ENCODE measurements around the gene SMAD3. TPM values are rescaled to one million over a fixed set of nuclear protein-coding genes. Genes with fewer than 3 reads are reported as not detected.
A peak's percentile ranks its signal among the peaks of the same experiment; 100 is the strongest.

The SMAD3 gene
- total and polyA plus RNA-seq, 4 donors, result 10.9 to 41.6 (median 23.4) TPM

GRCh38 chr15:67087507-67088172 lies 22.2 kb downstream of the SMAD3 start:
- no peak overlapping the region for H3K9ac ChIP-seq (ENCODE audit: insufficient read depth in 1 of 2, low read length in 2 of 2)
- no peak for ATAC-seq (ENCODE audit: insufficient read depth, low FRiP score)
- no peak for DNase-seq
- no peak overlapping the region for H3K27ac ChIP-seq (ENCODE audit: low read depth in 1 of 2, low read length in 1 of 2)
- no peaks in the 10 kb centered on the region for H3K9me3 ChIP-seq (ENCODE audit: control insufficient read depth in 4 of 4, insufficient read depth in 3 of 4, low read length in 3 of 4)
- no peak overlapping the region for H3K4me3 ChIP-seq
- peaks cover 30 to 64% (median 46%) of the 10 kb centered on the region in 5 donors for H3K4me1 ChIP-seq (ENCODE audit: control insufficient read depth in 5 of 5, insufficient read depth in 5 of 5, low read length in 5 of 5)
- TF ChIP-seq CTCF (IDR thresholded peaks at IDR 0.05; ENCODE audit: control extremely low read depth, extremely low read depth), result no peak
- H3K27me3 ChIP-seq (ENCODE audit: control insufficient read depth in 3 of 3, insufficient read depth in 3 of 3, low read length in 2 of 3), result no peaks in the 10 kb centered on the region
- peaks cover 0 to 4% (median 0%) of the 10 kb centered on the region in 4 donors for H3K36me3 ChIP-seq (ENCODE audit: control insufficient read depth in 4 of 4, insufficient read depth in 4 of 4, low read length in 4 of 4)
- 71 to 73% methylated on average over 6 of the region's 6 CpGs for WGBS, 2 donors

- Histone ChIP-seq H3K9ac (ENCODE audit: insufficient read depth in 1 of 2, low read length in 2 of 2) (no peak overlapping the region), H3K36me3 (ENCODE audit: control insufficient read depth in 4 of 4, insufficient read depth in 4 of 4, low read length in 4 of 4) (no peaks in the 10 kb centered on the region), H3K27me3 (ENCODE audit: control insufficient read depth in 3 of 3, insufficient read depth in 3 of 3, low read length in 2 of 3) (no peaks in the 10 kb centered on the region), H3K4me3 (no peak overlapping the region), H3K4me1 (ENCODE audit: control insufficient read depth in 5 of 5, insufficient read depth in 5 of 5, low read length in 5 of 5) (peaks cover 32 to 64% (median 42%) of the 10 kb centered on the region in 5 donors), H3K9me3 (ENCODE audit: control insufficient read depth in 4 of 4, insufficient read depth in 3 of 4, low read length in 3 of 4) (no peaks in the 10 kb centered on the region), H3K27ac (ENCODE audit: low read depth in 1 of 2, low read length in 1 of 2) (no peak overlapping the region)
- no peak for DNase-seq
- ATAC-seq (ENCODE audit: insufficient read depth, low FRiP score), result no peak
- 63 to 74% methylated on average over 15 of the region's 15 CpGs for WGBS, 2 donors
- no peak for TF ChIP-seq CTCF (IDR thresholded peaks at IDR 0.05; ENCODE audit: control extremely low read depth, extremely low read depth)
Measured at GRCh38 chr15:67089217-67090193, 24.1 kb downstream of the SMAD3 start.

DNA sequence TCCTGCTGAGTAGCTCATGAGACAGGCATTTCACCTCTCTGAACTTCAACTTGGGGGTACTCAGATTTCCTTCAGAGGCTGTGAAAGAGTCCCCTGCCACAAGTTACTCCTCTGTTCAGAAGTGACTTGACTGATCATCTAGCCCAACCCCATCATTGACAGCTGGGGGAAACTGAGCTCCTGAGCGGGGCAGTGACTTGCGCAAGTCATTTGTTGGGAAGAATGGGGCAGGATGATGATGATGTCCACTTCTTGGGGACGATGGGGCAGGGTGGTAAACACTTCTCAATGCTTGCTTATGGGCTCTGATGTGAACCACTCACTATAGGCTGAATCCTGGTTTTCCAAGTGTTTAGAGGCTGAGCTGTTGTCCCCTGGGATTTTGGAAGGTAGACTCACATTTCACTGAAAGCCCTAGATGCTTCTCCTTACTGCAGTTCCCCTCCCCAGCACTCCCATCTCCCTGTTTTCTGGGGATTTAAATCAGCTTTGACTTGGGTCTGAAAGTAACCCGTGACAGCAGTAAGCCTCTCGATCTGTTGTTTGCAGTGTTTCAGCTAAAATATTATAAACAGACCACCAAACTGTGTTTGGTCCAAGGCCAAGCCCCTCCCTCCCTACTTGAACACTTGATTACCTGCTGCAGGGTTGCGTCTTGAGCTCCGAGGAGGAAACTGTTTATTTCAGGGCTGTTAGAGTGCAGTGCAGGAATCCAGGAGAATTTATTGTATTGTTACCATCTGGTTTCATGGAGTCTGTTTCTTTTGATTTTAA lies 25.1 kb downstream of the SMAD3 start:
- Histone ChIP-seq H3K9ac (ENCODE audit: insufficient read depth in 1 of 2, low read length in 2 of 2) (no peak overlapping the region), H3K4me1 (ENCODE audit: control insufficient read depth in 5 of 5, insufficient read depth in 5 of 5, low read length in 5 of 5) (peaks cover 30 to 62% (median 40%) of the 10 kb centered on the region in 5 donors), H3K27ac (ENCODE audit: low read depth in 1 of 2, low read length in 1 of 2) (peak overlapping the region in 1 of 2 donors; percentile 27)

More for the DNA sequence above, 25.1 kb downstream of the SMAD3 start:
- no peak overlapping the region for H3K4me3 ChIP-seq
- WGBS, 2 donors, result 53 to 56% methylated on average over 7 of the region's 7 CpGs
- H3K27me3 ChIP-seq (ENCODE audit: control insufficient read depth in 3 of 3, insufficient read depth in 3 of 3, low read length in 2 of 3), result no peaks in the 10 kb centered on the region
- H3K36me3 ChIP-seq (ENCODE audit: control insufficient read depth in 4 of 4, insufficient read depth in 4 of 4, low read length in 4 of 4), result peaks cover 0 to 3% (median 0%) of the 10 kb centered on the region in 4 donors
- DNase-seq (peak in 1 of 3 donors; percentile 58), ATAC-seq (ENCODE audit: insufficient read depth, low FRiP score) (no peak)
- no peaks in the 10 kb centered on the region for H3K9me3 ChIP-seq (ENCODE audit: control insufficient read depth in 4 of 4, insufficient read depth in 3 of 4, low read length in 3 of 4)
- no peak for TF ChIP-seq CTCF (IDR thresholded peaks at IDR 0.05; ENCODE audit: control extremely low read depth, extremely low read depth)
